Kidney (tissue), 22 donors: Measurements from ENCODE around the gene DLST. TPM values are rescaled to one million over a fixed set of nuclear protein-coding genes. Genes with fewer than 3 reads are reported as not detected.
A peak's percentile ranks its signal among the peaks of the same experiment; 100 is the strongest.

Source experiments
- DNase-seq, 5 donors: peaks; one replicate each; pipeline ENCODE4 v3.0.0-alpha.2; 2013 to 2020
- FAIRE-seq: peaks from 2 replicates; lab custom pipeline; 2012; peaks lifted over from hg19 to GRCh38; lab: Jason Lieb, UNC
- H3K27ac ChIP-seq, 2 donors: one replicate each; pipeline ENCODE4 v1.7.0; 2013; ENCODE audit warnings: low read depth in 2 of 2, low read length in 2 of 2, inconsistent platforms in 1 of 2
- H3K27me3 ChIP-seq: one replicate; pipeline ENCODE4 v1.7.1; 2013; ENCODE audit warnings: low read length, inconsistent platforms; ENCODE audit not compliant: control insufficient read depth, insufficient read depth
- H3K36me3 ChIP-seq, 3 donors: one replicate each; pipeline versions ENCODE4 v1.7.0 to v1.7.1; 2013; ENCODE audit warnings: low read length in 3 of 3, control low read depth in 1 of 3, inconsistent platforms in 1 of 3; ENCODE audit not compliant: insufficient read depth in 3 of 3, control insufficient read depth in 2 of 3
- H3K4me1 ChIP-seq, 3 donors: one replicate each; pipeline versions ENCODE4 v1.7.0 to v1.7.1; 2013; ENCODE audit warnings: low read length in 3 of 3, inconsistent platforms in 1 of 3, low read depth in 1 of 3; ENCODE audit not compliant: control insufficient read depth in 2 of 3, insufficient read depth in 2 of 3
- H3K4me3 ChIP-seq, 3 donors: one replicate each; pipeline versions ENCODE4 v1.7.0 to v1.8.1; 2013; ENCODE audit warnings: low read length in 3 of 3, control low read depth in 1 of 3, inconsistent platforms in 1 of 3
- H3K9ac ChIP-seq, 3 donors: one replicate each; pipeline versions ENCODE4 v1.7.0 to v1.7.1; 2013; ENCODE audit warnings: low read length in 3 of 3, control low read depth in 1 of 3, inconsistent platforms in 1 of 3
- H3K9me3 ChIP-seq, 3 donors: one replicate each; pipeline versions ENCODE4 v1.7.0 to v1.7.1; 2013; ENCODE audit warnings: low read length in 3 of 3, control low read depth in 1 of 3, inconsistent platforms in 1 of 3; ENCODE audit not compliant: control insufficient read depth in 2 of 3, insufficient read depth in 1 of 3
- CTCF ChIP-seq: IDR thresholded peaks from 3 replicates; pipeline ENCODE4 v1.5.1; 2012; ENCODE audit warnings: mild to moderate bottlenecking, moderate library complexity, borderline replicate concordance; ENCODE audit not compliant: insufficient read depth; ENCODE audit errors: extremely low read depth
- intact Hi-C: fragments of 100-400 bp; cut with DNase I; formaldehyde crosslinking; loops from one replicate; pipeline ENCODE4 v1.11.1; 2022
- long read RNA-seq, 10 donors: library from polyadenylated mRNA in 1 of 10; unstranded in 1 of 10; transcript quantifications; one replicate each; pipeline ENCODE4 v2.0.0 and lab custom pipeline, GENCODE V29; 2021 to 2026
- polyA plus RNA-seq: library from polyadenylated mRNA; stranded (reverse); fragments of 350-450 nt; fragmentation: Illumina TruSeq; extraction: RNeasy Lipid Tissue Mini Kit (QIAGEN cat#74804); gene quantifications from one replicate; pipeline ENCODE4 v1.2.3, GENCODE V29; 2014; ENCODE audit warnings: low read depth, low replicate concordance; ENCODE audit not compliant: insufficient read depth
- total RNA-seq: library from RNA; stranded (reverse); fragmentation: NEBNext Ultra II Directional; extraction: Animal tissue kit (Norgen Biotek cat#: 25700); gene quantifications from one replicate; pipeline ENCODE4 v1.2.1, GENCODE V29; 2021
- donor health status: control.
- donor health status: control.
- donor health status: control.
- donor health status: control.
- donor health status: control.
- donor health status: DM: yes; HTN: yes; CAD: no.
- donor health status: Normal renal cell carcinoma (clear cell type).

DLST gene
- 98.6 TPM for total RNA-seq
- 112 TPM for polyA plus RNA-seq
- long read RNA-seq, donor 1, transcript DLST-202 (15 exons, 2,838 nt) = major isoform, 11 of 12 reads
- long read RNA-seq, donor 1, partial matches to known transcripts = 0 of 12 reads
- long read RNA-seq, donor 1, other reads (novel, unspliced or antisense) = 0 of 12 reads
- long read RNA-seq, donor 2, transcript DLST-202 (15 exons, 2,838 nt) = major isoform, 9 of 46 reads
- long read RNA-seq, donor 2, partial matches to known transcripts = 31 of 46 reads
- long read RNA-seq, donor 2, other reads (novel, unspliced or antisense) = 0 of 46 reads
- long read RNA-seq, donor 3, transcript DLST-202 (15 exons, 2,838 nt) = major isoform, 15 of 32 reads
- long read RNA-seq, donor 3, transcript DLST-215 (5 exons, 698 nt) = minor isoform, 11 of 32 reads
- long read RNA-seq, donor 3, partial matches to known transcripts = 0 of 32 reads
- long read RNA-seq, donor 3, other reads (novel, unspliced or antisense) = 0 of 32 reads
- long read RNA-seq, donor 4, partial matches to known transcripts = 0 of 4 reads
- long read RNA-seq, donor 4, other reads (novel, unspliced or antisense) = 0 of 4 reads
- long read RNA-seq, donor 5 = 0 reads
- long read RNA-seq, donor 6, partial matches to known transcripts = 22 of 25 reads
- long read RNA-seq, donor 6, other reads (novel, unspliced or antisense) = 0 of 25 reads
- long read RNA-seq, donor 7, partial matches to known transcripts = 2 of 5 reads
- long read RNA-seq, donor 7, other reads (novel, unspliced or antisense) = 3 of 5 reads
- long read RNA-seq, donor 8, transcript DLST-202 (15 exons, 2,838 nt) = major isoform, 9 of 10 reads
- long read RNA-seq, donor 8, partial matches to known transcripts = 0 of 10 reads
- long read RNA-seq, donor 8, other reads (novel, unspliced or antisense) = 0 of 10 reads
- long read RNA-seq, donor 9, partial matches to known transcripts = 19 of 26 reads
- long read RNA-seq, donor 9, other reads (novel, unspliced or antisense) = 0 of 26 reads
- long read RNA-seq, donor 10, transcript DLST-202 (15 exons, 2,838 nt) = major isoform, 7 of 11 reads
- long read RNA-seq, donor 10, partial matches to known transcripts = 0 of 11 reads
- long read RNA-seq, donor 10, other reads (novel, unspliced or antisense) = 0 of 11 reads

GRCh38 chr14:74881431-74882102 is at the start of gene DLST:
Gene DLST (plus strand): TSS chr14:74881916. CDS start chr14:74881954, 38 bp downstream.
- H3K4me3 ChIP-seq = peak within 1 kb of the TSS; percentile 92 to 98 (median 98)
- peak within 1 kb of the TSS; percentile 88 to 96 for H3K27ac ChIP-seq
- intact Hi-C loops = no loop called here
- no peaks in the 10 kb centered on the region for H3K27me3 ChIP-seq
- TF ChIP-seq CTCF = no peak
- H3K9me3 ChIP-seq = no peaks in the 10 kb centered on the region
- peak; percentile 91 to 95 (median 93) for DNase-seq
- H3K4me1 ChIP-seq = peaks cover 2 to 24% (median 17%) of the 10 kb centered on the region in 3 donors
- peaks cover 0 to 4% (median 3%) of the 10 kb centered on the region in 3 donors for H3K36me3 ChIP-seq
- H3K9ac ChIP-seq = peak within 1 kb of the TSS; percentile 82 to 93 (median 90)
- FAIRE-seq = no peak

GRCh38 chr14:74832849-74833248 is 48.9 kb upstream of the DLST start:
- TF ChIP-seq CTCF = no peak
- Histone ChIP-seq H3K9me3 (no peaks in the 10 kb centered on the region), H3K4me3 (no peak overlapping the region), H3K9ac (no peak overlapping the region), H3K27ac (no peak overlapping the region), H3K4me1 (peaks cover 0 to 15% (median 6%) of the 10 kb centered on the region in 3 donors), H3K27me3 (no peaks in the 10 kb centered on the region), H3K36me3 (peaks cover 16 to 22% (median 18%) of the 10 kb centered on the region in 3 donors)
- FAIRE-seq = no peak
- intact Hi-C loops = no loop called here
- no peak for DNase-seq

GRCh38 chr14:74834692-74835392 is 46.9 kb upstream of the DLST start:
- H3K27ac ChIP-seq = peak overlapping the region; percentile 5 to 48
- intact Hi-C loops = no loop called here
- peaks cover 0 to 15% (median 6%) of the 10 kb centered on the region in 3 donors for H3K4me1 ChIP-seq
- no peaks in the 10 kb centered on the region for H3K27me3 ChIP-seq
- peak; percentile 21 for FAIRE-seq
- no peak for DNase-seq
- peaks cover 10 to 15% (median 10%) of the 10 kb centered on the region in 3 donors for H3K36me3 ChIP-seq
- no peaks in the 10 kb centered on the region for H3K9me3 ChIP-seq
- no peak overlapping the region for H3K9ac ChIP-seq
- H3K4me3 ChIP-seq = no peak overlapping the region
- no peak for TF ChIP-seq CTCF
